Suprapubic skin (tissue), 4 donors: ENCODE measurements around the gene COBLL1.

Experiments
- CTCF ChIP-seq, 2 donors: fragments of 200-600 bp in 1 of 2; fragments of 450-650 bp in 1 of 2; sonication (generic) in 1 of 2; IDR thresholded peaks; one replicate each; pipeline ENCODE4 v1.5.1; 2016 to 2019; ENCODE audit warnings: antibody characterized with exemption in 2 of 2, mild to moderate bottlenecking in 1 of 2, moderate library complexity in 1 of 2
- EP300 ChIP-seq: sonication (generic); formaldehyde crosslinking; IDR thresholded peaks from one replicate; pipeline ENCODE4 v1.6.1; 2017; ENCODE audit warnings: antibody characterized with exemption
- POLR2AphosphoS5 ChIP-seq, 3 donors: sonication (generic); formaldehyde crosslinking; IDR thresholded peaks; one replicate each; pipeline ENCODE4 v1.6.1; 2017; ENCODE audit warnings: antibody characterized with exemption in 3 of 3

- TF ChIP-seq CTCF (IDR thresholded peaks at IDR 0.05) = no peak
- TF ChIP-seq EP300 = no peak
- TF ChIP-seq POLR2AphosphoS5 (IDR thresholded peaks at IDR 0.05) = no peak
These were observed 84.8 kb downstream of the COBLL1 start for GRCh38 chr2:164756773-164757172.
